Fibroblast of lung (primary cell): Measurements from ENCODE around the gene MORN1. TPM values are rescaled to one million over a fixed set of nuclear protein-coding genes. Genes with fewer than 3 reads are reported as not detected.

ENCODE experiments used
- DNase-seq, 2 donors: peaks; one replicate each; pipeline versions ENCODE4 v3.0.0 to v3.0.0-alpha.2; 2010; ENCODE audit warnings: low read depth in 2 of 2
- H2AFZ ChIP-seq: 2 replicates; pipeline ENCODE4 v1.5.1; 2012; ENCODE audit warnings: low read length, control low read depth, inconsistent platforms
- H3K27ac ChIP-seq: 2 replicates; pipeline ENCODE4 v1.5.1; 2011; ENCODE audit warnings: low read length, control low read depth; ENCODE audit not compliant: insufficient read depth
- H3K27me3 ChIP-seq: 2 replicates; pipeline ENCODE4 v1.5.1; 2011; ENCODE audit warnings: mild to moderate bottlenecking, low read length; ENCODE audit not compliant: control insufficient read depth, insufficient read depth
- H3K36me3 ChIP-seq: 2 replicates; pipeline ENCODE4 v1.5.1; 2011; ENCODE audit warnings: low read length; ENCODE audit not compliant: control insufficient read depth, insufficient read depth
- H3K4me1 ChIP-seq: 2 replicates; pipeline ENCODE4 v1.5.1; 2011; ENCODE audit warnings: low read length; ENCODE audit not compliant: control insufficient read depth, insufficient read depth; ENCODE audit errors: extremely low read depth
- H3K4me2 ChIP-seq: 2 replicates; pipeline ENCODE4 v1.5.1; 2011; ENCODE audit warnings: low read length, control low read depth; ENCODE audit not compliant: insufficient read depth; ENCODE audit errors: extremely low read depth
- H3K4me3 ChIP-seq, 4 experiments: fragments of 200-600 bp in 1 of 4; sonication (generic) in 1 of 4; replicated peaks in 1 of 4; 2 replicates each; pipeline ENCODE4 v1.5.1; 2011 to 2016; ENCODE audit warnings: low read length in 4 of 4, low read depth in 3 of 4, mild to moderate bottlenecking in 3 of 4, control low read depth in 2 of 4, inconsistent platforms in 1 of 4, mixed read lengths in 1 of 4; ENCODE audit not compliant: insufficient read depth in 1 of 4; ENCODE audit errors: control extremely low read depth in 1 of 4
- H3K79me2 ChIP-seq: 2 replicates; pipeline ENCODE4 v1.5.1; 2012; ENCODE audit warnings: mild to moderate bottlenecking, low read length, inconsistent platforms; ENCODE audit not compliant: control insufficient read depth, insufficient read depth
- H3K9ac ChIP-seq: 2 replicates; pipeline ENCODE4 v1.5.1; 2011; ENCODE audit warnings: mild to moderate bottlenecking, low read length, control low read depth; ENCODE audit not compliant: insufficient read depth
- H3K9me3 ChIP-seq: 2 replicates; pipeline ENCODE4 v1.5.1; 2012; ENCODE audit warnings: low read depth, low read length; ENCODE audit not compliant: control insufficient read depth, insufficient read depth
- H4K20me1 ChIP-seq: 2 replicates; pipeline ENCODE4 v1.5.1; 2011; ENCODE audit warnings: low read length; ENCODE audit not compliant: control insufficient read depth, insufficient read depth; ENCODE audit errors: extremely low read depth
- EZH2 ChIP-seq: IDR thresholded peaks from 2 replicates; pipeline ENCODE4 v1.5.1; 2012; ENCODE audit warnings: low read length, control low read depth, mild to moderate bottlenecking; ENCODE audit errors: missing control alignments
- polyA plus RNA-seq, 2 donors: library from polyadenylated mRNA; depleted of rRNA in 1 of 2; stranded (reverse) in 1 of 2; unstranded in 1 of 2; fragments of >200 nt; gene quantifications; 2 replicates each; pipeline ENCODE4 v1.2.1, GENCODE V29; 2011 to 2012; ENCODE audit warnings: missing spikeins in 1 of 2
- total RNA-seq: library from RNA; depleted of rRNA; stranded (reverse); fragments of >200 nt; gene quantifications from 2 replicates; pipeline ENCODE4 v1.2.1, GENCODE V29; 2014
- TF ChIP-seq, protein P1 (sequence below), 2 donors: IDR thresholded peaks in 1 of 2; conservative IDR thresholded peaks in 1 of 2; 1 replicate in 1 of 2; 2 replicates in 1 of 2; pipeline ENCODE4 v1.5.1; 2011 to 2012; ENCODE audit warnings: low read length in 2 of 2, control low read depth in 1 of 2, inconsistent platforms in 1 of 2, low read depth in 1 of 2, mild to moderate bottlenecking in 1 of 2

The MORN1 gene
- total and polyA plus RNA-seq, 2 donors (not counting 1 experiment from before 2014, with no cell fraction given): 3.5 to 10.6 TPM

DNA sequence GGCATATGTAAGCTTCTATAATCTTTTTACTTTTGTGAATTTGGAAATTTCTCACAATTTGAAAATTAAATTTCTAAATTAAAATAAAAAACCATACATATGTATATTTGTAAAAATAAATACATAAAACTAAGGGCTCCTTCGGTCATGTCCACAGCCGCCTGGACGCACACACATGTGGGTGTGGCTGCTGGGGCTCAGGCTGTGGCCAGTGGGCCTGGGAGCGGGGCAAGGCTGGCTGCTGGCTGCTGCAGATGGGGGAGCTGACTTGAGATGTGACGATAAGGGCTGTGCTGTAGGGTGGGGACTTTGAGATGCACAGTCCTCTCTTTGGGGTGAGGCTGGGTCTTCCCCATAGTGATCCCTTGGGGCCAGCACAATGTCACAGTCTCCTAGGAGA, 5.1 kb upstream of the MORN1 start:
- no peaks in the 10 kb centered on the region for H4K20me1 ChIP-seq
- no peak overlapping the region for H3K9ac ChIP-seq
- no peak for DNase-seq
- no peak overlapping the region for H3K4me3 ChIP-seq
- no peak overlapping the region for H3K27ac ChIP-seq
- no peak overlapping the region for H3K4me2 ChIP-seq
- no peak for TF ChIP-seq EZH2
- TF ChIP-seq, protein P1, sequence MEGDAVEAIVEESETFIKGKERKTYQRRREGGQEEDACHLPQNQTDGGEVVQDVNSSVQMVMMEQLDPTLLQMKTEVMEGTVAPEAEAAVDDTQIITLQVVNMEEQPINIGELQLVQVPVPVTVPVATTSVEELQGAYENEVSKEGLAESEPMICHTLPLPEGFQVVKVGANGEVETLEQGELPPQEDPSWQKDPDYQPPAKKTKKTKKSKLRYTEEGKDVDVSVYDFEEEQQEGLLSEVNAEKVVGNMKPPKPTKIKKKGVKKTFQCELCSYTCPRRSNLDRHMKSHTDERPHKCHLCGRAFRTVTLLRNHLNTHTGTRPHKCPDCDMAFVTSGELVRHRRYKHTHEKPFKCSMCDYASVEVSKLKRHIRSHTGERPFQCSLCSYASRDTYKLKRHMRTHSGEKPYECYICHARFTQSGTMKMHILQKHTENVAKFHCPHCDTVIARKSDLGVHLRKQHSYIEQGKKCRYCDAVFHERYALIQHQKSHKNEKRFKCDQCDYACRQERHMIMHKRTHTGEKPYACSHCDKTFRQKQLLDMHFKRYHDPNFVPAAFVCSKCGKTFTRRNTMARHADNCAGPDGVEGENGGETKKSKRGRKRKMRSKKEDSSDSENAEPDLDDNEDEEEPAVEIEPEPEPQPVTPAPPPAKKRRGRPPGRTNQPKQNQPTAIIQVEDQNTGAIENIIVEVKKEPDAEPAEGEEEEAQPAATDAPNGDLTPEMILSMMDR (conservative IDR thresholded peaks at IDR 0.05 in 1 of 2, IDR thresholded peaks at IDR 0.05 in 1 of 2; ENCODE audit: low read depth in 1 of 2, low read length in 2 of 2): no peak
- peaks cover 59% of the 10 kb centered on the region for H3K79me2 ChIP-seq
- H3K36me3 ChIP-seq: peaks cover 37% of the 10 kb centered on the region
- peaks cover 8% of the 10 kb centered on the region for H3K4me1 ChIP-seq
- no peak overlapping the region for H2AFZ ChIP-seq
- H3K9me3 ChIP-seq: no peaks in the 10 kb centered on the region
- H3K27me3 ChIP-seq: no peaks in the 10 kb centered on the region

DNA sequence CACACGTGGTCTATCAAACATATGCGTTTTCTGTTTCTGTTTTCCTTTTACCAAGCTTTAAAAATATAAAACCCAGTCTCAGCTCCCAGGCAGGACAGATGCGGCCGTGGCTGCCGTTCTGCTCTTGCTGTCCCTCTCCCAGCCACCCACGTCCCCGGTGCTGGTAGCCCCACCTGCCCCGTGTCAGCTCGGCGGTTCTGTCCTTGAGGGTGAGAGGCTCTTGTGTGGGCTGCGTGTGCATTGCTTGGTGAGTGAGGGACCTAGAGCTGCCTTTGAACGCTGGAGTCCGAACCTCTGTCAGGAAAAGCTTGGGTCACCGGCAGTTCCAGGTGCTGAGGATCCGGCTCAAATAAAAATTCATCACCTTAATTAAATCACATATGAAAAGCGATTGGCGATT, 4.7 kb upstream of the MORN1 start:
- DNase-seq: no peak
- no peak for TF ChIP-seq EZH2
- TF ChIP-seq, protein P1 (conservative IDR thresholded peaks at IDR 0.05 in 1 of 2, IDR thresholded peaks at IDR 0.05 in 1 of 2; ENCODE audit: low read depth in 1 of 2, low read length in 2 of 2): no peak
- no peak overlapping the region for H3K4me3 ChIP-seq
- no peak overlapping the region for H2AFZ ChIP-seq
- no peak overlapping the region for H3K4me2 ChIP-seq
- peaks cover 37% of the 10 kb centered on the region for H3K36me3 ChIP-seq
- H3K4me1 ChIP-seq: peaks cover 8% of the 10 kb centered on the region
- H3K27me3 ChIP-seq: no peaks in the 10 kb centered on the region
- peaks cover 60% of the 10 kb centered on the region for H3K79me2 ChIP-seq
- H3K9me3 ChIP-seq: no peaks in the 10 kb centered on the region
- H4K20me1 ChIP-seq: no peaks in the 10 kb centered on the region
- H3K27ac ChIP-seq: no peak overlapping the region
- no peak overlapping the region for H3K9ac ChIP-seq

DNA sequence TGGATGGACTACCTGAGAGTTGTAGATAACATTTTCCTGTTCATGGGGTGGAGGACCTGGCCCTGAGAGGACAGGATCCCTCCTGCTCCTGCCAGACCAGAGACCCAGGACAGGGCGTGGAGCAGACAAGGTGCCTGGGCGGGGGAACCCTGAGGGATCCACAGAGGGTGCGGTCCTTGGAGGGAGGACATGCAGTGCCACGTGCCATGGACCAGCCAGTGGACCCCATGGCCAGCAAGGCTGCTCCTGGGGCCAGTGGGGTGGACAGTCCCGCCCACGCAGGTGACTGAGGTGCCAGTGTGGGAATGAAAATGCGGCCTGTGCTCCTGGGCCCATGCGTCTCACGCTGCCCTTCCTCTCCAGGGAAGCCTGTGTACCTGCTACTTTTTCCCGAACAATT, 3.9 kb upstream of the MORN1 start:
- peaks cover 32% of the 10 kb centered on the region for H3K36me3 ChIP-seq
- peaks cover 11% of the 10 kb centered on the region for H3K4me1 ChIP-seq
- no peak overlapping the region for H2AFZ ChIP-seq
- H3K79me2 ChIP-seq: peaks cover 65% of the 10 kb centered on the region
- DNase-seq: no peak
- H3K9ac ChIP-seq: no peak overlapping the region
- no peaks in the 10 kb centered on the region for H3K27me3 ChIP-seq
- H3K4me3 ChIP-seq: no peak overlapping the region
- H3K4me2 ChIP-seq: no peak overlapping the region
- H3K9me3 ChIP-seq: no peaks in the 10 kb centered on the region
- no peaks in the 10 kb centered on the region for H4K20me1 ChIP-seq
- no peak overlapping the region for H3K27ac ChIP-seq
- TF ChIP-seq, protein P1 (conservative IDR thresholded peaks at IDR 0.05 in 1 of 2, IDR thresholded peaks at IDR 0.05 in 1 of 2; ENCODE audit: low read depth in 1 of 2, low read length in 2 of 2): no peak
- TF ChIP-seq EZH2: no peak
